H9 (cell line): ENCODE measurements around the gene UFC1. TPM values are rescaled to one million over a fixed set of nuclear protein-coding genes. Genes with fewer than 3 reads are reported as not detected.

Experiments
- DNase-seq: peaks from one replicate; pipeline ENCODE4 v3.0.0-alpha.2; 2017
- H2AFZ ChIP-seq: one replicate; pipeline ENCODE4 v1.6.1; 2013; ENCODE audit warnings: mild to moderate bottlenecking, low read length, control low read depth, moderate library complexity
- H2AK5ac ChIP-seq: 2 replicates; pipeline ENCODE4 v1.6.1; 2013; ENCODE audit warnings: low read length, control low read depth, mixed read lengths; ENCODE audit not compliant: insufficient read length
- H2BK120ac ChIP-seq: one replicate; pipeline ENCODE4 v1.6.1; 2013; ENCODE audit warnings: low read depth, mild to moderate bottlenecking, low read length, control low read depth, inconsistent platforms; ENCODE audit not compliant: poor library complexity, severe bottlenecking
- H2BK12ac ChIP-seq: 2 replicates; pipeline ENCODE4 v1.6.1; 2013; ENCODE audit warnings: low read length, control low read depth, mixed read lengths, low read depth; ENCODE audit not compliant: insufficient read length
- H2BK15ac ChIP-seq: 2 replicates; pipeline ENCODE4 v1.6.1; 2013; ENCODE audit warnings: low read depth, low read length, control low read depth
- H2BK20ac ChIP-seq: one replicate; pipeline ENCODE4 v1.6.1; 2013; ENCODE audit warnings: low read depth, mild to moderate bottlenecking, low read length, control low read depth, inconsistent platforms; ENCODE audit not compliant: poor library complexity, severe bottlenecking
- H2BK5ac ChIP-seq: 2 replicates; pipeline ENCODE4 v1.6.1; 2013; ENCODE audit warnings: low read length, control low read depth, mixed read lengths; ENCODE audit not compliant: insufficient read length
- H3K14ac ChIP-seq: 2 replicates; pipeline ENCODE4 v1.6.1; 2013; ENCODE audit warnings: low read length, control low read depth; ENCODE audit not compliant: insufficient read depth
- H3K18ac ChIP-seq: 2 replicates; pipeline ENCODE4 v1.6.1; 2013; ENCODE audit warnings: low read depth, mild to moderate bottlenecking, mixed read lengths, low read length, control low read depth; ENCODE audit not compliant: insufficient read length
- H3K23ac ChIP-seq: 2 replicates; pipeline ENCODE4 v1.6.1; 2013; ENCODE audit warnings: low read length, control low read depth, mixed read lengths, low read depth; ENCODE audit not compliant: insufficient read length
- H3K23me2 ChIP-seq: 2 replicates; pipeline ENCODE4 v1.6.1; 2013; ENCODE audit warnings: low read depth, mild to moderate bottlenecking, mixed read lengths, low read length, control low read depth; ENCODE audit not compliant: insufficient read length, poor library complexity, severe bottlenecking
- H3K27ac ChIP-seq: 2 replicates; pipeline ENCODE4 v1.5.1; 2013; ENCODE audit warnings: low read length, control low read depth, mixed read lengths, low read depth; ENCODE audit not compliant: insufficient read length
- H3K27me3 ChIP-seq: 2 replicates; pipeline ENCODE4 v1.6.1; 2013; ENCODE audit warnings: low read length, control low read depth, inconsistent platforms; ENCODE audit not compliant: insufficient read depth
- H3K4ac ChIP-seq: 2 replicates; pipeline ENCODE4 v1.6.1; 2013; ENCODE audit warnings: low read depth, mild to moderate bottlenecking, control low read depth, inconsistent platforms, low read length, moderate library complexity
- H3K4me1 ChIP-seq: 2 replicates; pipeline ENCODE4 v1.6.1; 2013; ENCODE audit warnings: low read length, control low read depth, inconsistent platforms; ENCODE audit not compliant: insufficient read depth
- H3K4me2 ChIP-seq: 2 replicates; pipeline ENCODE4 v1.6.1; 2013; ENCODE audit warnings: low read length, control low read depth, mixed read lengths; ENCODE audit not compliant: insufficient read length, insufficient read depth
- H3K56ac ChIP-seq: 2 replicates; pipeline ENCODE4 v1.6.1; 2013; ENCODE audit warnings: low read depth, mild to moderate bottlenecking, mixed read lengths, low read length, control low read depth; ENCODE audit not compliant: insufficient read length
- H3K79me1 ChIP-seq: 2 replicates; pipeline ENCODE4 v1.6.1; 2013; ENCODE audit warnings: low read depth, mild to moderate bottlenecking, moderate library complexity, low read length, control low read depth, inconsistent platforms; ENCODE audit not compliant: insufficient read depth, poor library complexity, severe bottlenecking
- H3K79me2 ChIP-seq: 2 replicates; pipeline ENCODE4 v1.6.1; 2013; ENCODE audit warnings: low read length, control low read depth, inconsistent platforms; ENCODE audit not compliant: insufficient read depth
- H3K9ac ChIP-seq: 2 replicates; pipeline ENCODE4 v1.6.1; 2013; ENCODE audit warnings: low read length, control low read depth, mixed read lengths; ENCODE audit not compliant: insufficient read length; ENCODE audit errors: extremely low read depth
- H3K9me3 ChIP-seq: one replicate; pipeline ENCODE4 v1.6.1; 2013; ENCODE audit warnings: low read depth, low read length, inconsistent platforms; ENCODE audit not compliant: control insufficient read depth
- H3T11ph ChIP-seq: one replicate; pipeline ENCODE4 v1.6.1; 2013; ENCODE audit warnings: mild to moderate bottlenecking, low read length, control low read depth, inconsistent platforms
- H4K20me1 ChIP-seq: one replicate; pipeline ENCODE4 v1.6.1; 2013; ENCODE audit not compliant: control insufficient read depth, insufficient read length, insufficient read depth
- H4K5ac ChIP-seq: 2 replicates; pipeline ENCODE4 v1.6.1; 2013; ENCODE audit warnings: low read depth, mild to moderate bottlenecking, mixed read lengths, low read length, control low read depth; ENCODE audit not compliant: insufficient read length
- H4K8ac ChIP-seq: replicated peaks from 2 replicates; pipeline ENCODE4 v1.6.1; 2013; ENCODE audit warnings: low read length, control low read depth, mixed read lengths, low read depth; ENCODE audit not compliant: insufficient read length
- H4K91ac ChIP-seq: 2 replicates; pipeline ENCODE4 v1.6.1; 2013; ENCODE audit warnings: low read depth, mild to moderate bottlenecking, moderate library complexity, mixed read lengths, low read length, control low read depth; ENCODE audit not compliant: insufficient read length
- H3K27ac Mint-ChIP-seq, 3 experiments: 2 replicates in 2 of 3; 3 replicates in 1 of 3; pipeline ENCODE4 v1.8.0; 2020 to 2021; ENCODE audit warnings: mixed read lengths in 3 of 3, mild to moderate bottlenecking in 1 of 3, moderate library complexity in 1 of 3
- H3K27me3 Mint-ChIP-seq: 2 replicates; pipeline ENCODE4 v1.8.0; 2021; ENCODE audit warnings: low read depth, mild to moderate bottlenecking, moderate library complexity, mixed read lengths
- H3K36me3 Mint-ChIP-seq, 3 experiments: 2 replicates in 2 of 3; 3 replicates in 1 of 3; pipeline ENCODE4 v1.8.0; 2020 to 2021; ENCODE audit warnings: low read depth in 3 of 3, mixed read lengths in 3 of 3; ENCODE audit not compliant: insufficient read depth in 1 of 3
- H3K4me1 Mint-ChIP-seq, 2 experiments: 2 replicates each; pipeline ENCODE4 v1.8.0; 2020; ENCODE audit warnings: mixed read lengths in 2 of 2
- H3K4me3 Mint-ChIP-seq, 2 experiments: 2 replicates in 1 of 2; 3 replicates in 1 of 2; pipeline ENCODE4 v1.8.0; 2020 to 2021; ENCODE audit warnings: mild to moderate bottlenecking in 2 of 2, mixed read lengths in 2 of 2, moderate library complexity in 1 of 2
- H3K9me3 Mint-ChIP-seq, 2 experiments: 2 replicates in 1 of 2; 3 replicates in 1 of 2; pipeline ENCODE4 v1.8.0; 2020; ENCODE audit warnings: mild to moderate bottlenecking in 2 of 2, mixed read lengths in 2 of 2, moderate library complexity in 1 of 2
- CTCF ChIP-seq: fragments of 200-600 bp; sonication (generic); conservative IDR thresholded peaks from 3 replicates; pipeline ENCODE4 v1.8.0; 2021; ENCODE audit warnings: antibody characterized with exemption, mild to moderate bottlenecking
- WGBS: extraction: QIAGEN DNeasy Blood & Tissue Kit; methylation state at CpG from one replicate; pipeline ENCODE4 v1.1.7; 2013; ENCODE audit warnings: missing lambda C conversion rate, low lambda C conversion rate, mixed read lengths; ENCODE audit not compliant: insufficient read length; ENCODE audit errors: extremely low coverage; 5-methylcytosine and 5-hydroxymethylcytosine counted together
- total RNA-seq: library from RNA; stranded (reverse); gene quantifications from 2 replicates; pipeline ENCODE4 v1.2.1, GENCODE V29; 2021

The UFC1 gene
- total RNA-seq, 1 experiment from 2014 or later = 93.4 TPM

DNA sequence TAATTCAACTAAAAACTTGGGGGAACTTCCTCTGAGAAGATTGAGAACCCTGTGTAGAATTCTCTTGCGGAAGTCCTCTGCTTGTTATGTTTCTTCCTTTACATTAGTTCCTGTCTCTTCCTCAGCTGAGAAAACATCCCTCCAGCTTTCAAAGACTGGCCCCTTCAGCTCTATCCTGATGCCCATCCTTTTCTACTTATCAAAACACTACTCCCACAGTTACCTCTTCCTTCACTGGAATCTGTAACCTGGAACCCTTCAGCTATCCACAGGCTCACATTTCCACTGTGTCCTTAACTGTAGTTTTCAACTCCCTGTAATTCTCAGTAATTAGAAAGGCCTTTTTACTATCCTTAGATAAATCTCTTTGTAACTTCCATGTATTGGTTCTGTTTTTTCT lies 15.3 kb upstream of the UFC1 start:
- Histone ChIP-seq H3K27ac (no peak overlapping the region), H4K5ac (no peak overlapping the region), H2BK12ac (no peak overlapping the region), H3K23me2 (peaks cover 4% of the 10 kb centered on the region), H3K9me3 (no peaks in the 10 kb centered on the region), H2AFZ (no peak overlapping the region), H3K4ac (no peak overlapping the region), H3K23ac (no peak overlapping the region), H3K14ac (no peak overlapping the region), H3K27me3 (no peaks in the 10 kb centered on the region), H3K4me2 (no peak overlapping the region), H4K91ac (no peak overlapping the region), H4K8ac (no peak overlapping the region), H3K56ac (no peak overlapping the region), H3T11ph (no peak overlapping the region), H3K18ac (no peak overlapping the region), H2BK120ac (no peak overlapping the region), H2BK15ac (no peak overlapping the region), H3K4me1 (no peaks in the 10 kb centered on the region), H2BK5ac (no peak overlapping the region), H3K79me1 (peaks cover 4% of the 10 kb centered on the region), H3K9ac (no peak overlapping the region), H2BK20ac (no peak overlapping the region), H4K20me1 (no peaks in the 10 kb centered on the region), H3K79me2 (peaks cover 3% of the 10 kb centered on the region; the same call in 1 of the 2 replicates), H2AK5ac (no peak overlapping the region)
- TF ChIP-seq CTCF = no peak
- no peak for DNase-seq
- Mint-ChIP-seq H3K36me3 (peaks cover 0 to 2% (median 0%) of the 10 kb centered on the region in 3 experiments; a peak in 1 of 7 replicates), H3K9me3 (no peaks in the 10 kb centered on the region), H3K27ac (no peak overlapping the region; a peak in 1 of 7 replicates), H3K27me3 (no peaks in the 10 kb centered on the region), H3K4me3 (no peak overlapping the region), H3K4me1 (no peaks in the 10 kb centered on the region)
- no CpG with 5 or more reads among the region's 1 CpG for WGBS
